HepG2 (cell line): Measurements from ENCODE around the gene MBD3. TPM values are rescaled to one million over a fixed set of nuclear protein-coding genes. Genes with fewer than 3 reads are reported as not detected.

Experiments
- ARID3A ChIP-seq: IDR thresholded peaks from 2 replicates; pipeline ENCODE4 v1.6.1; 2012; ENCODE audit warnings: low read depth, low read length, improper control_type of control experiment
- DR1 ChIP-seq: sonication (generic); formaldehyde crosslinking; IDR thresholded peaks from 2 replicates; pipeline ENCODE4 v1.8.0; 2021; ENCODE audit warnings: mild to moderate bottlenecking, missing genetic modification reagents, inconsistent platforms
- HDAC2 ChIP-seq: sonication (generic); formaldehyde crosslinking; IDR thresholded peaks from 2 replicates; pipeline ENCODE4 v1.4.0; 2020; ENCODE audit warnings: missing genetic modification reagents
- PRMT3 ChIP-seq: sonication (generic); formaldehyde crosslinking; IDR thresholded peaks from 2 replicates; pipeline ENCODE4 v1.8.1; 2022; ENCODE audit warnings: low read depth, mild to moderate bottlenecking, moderate library complexity, missing genetic modification reagents, borderline replicate concordance
- SCMH1 ChIP-seq: sonication (generic); formaldehyde crosslinking; IDR thresholded peaks from 2 replicates; pipeline ENCODE4 v1.9.0; 2021; ENCODE audit warnings: missing genetic modification reagents, mild to moderate bottlenecking, borderline replicate concordance
- SMYD3 ChIP-seq: sonication (generic); formaldehyde crosslinking; IDR thresholded peaks from 2 replicates; pipeline ENCODE4 v1.8.1; 2023; ENCODE audit warnings: mild to moderate bottlenecking, missing genetic modification reagents
- SNAPC2 ChIP-seq: sonication (generic); formaldehyde crosslinking; IDR thresholded peaks from 2 replicates; pipeline ENCODE4 v1.8.1; 2022; ENCODE audit warnings: mild to moderate bottlenecking, missing genetic modification reagents
- SYNCRIP ChIP-seq: fragments of 200-400 bp; formaldehyde crosslinking; IDR thresholded peaks from 2 replicates; pipeline ENCODE4 v1.6.1; 2018; ENCODE audit warnings: mild to moderate bottlenecking, low read depth, low read length; ENCODE audit not compliant: insufficient read depth
- TFE3 ChIP-seq: IDR thresholded peaks from 2 replicates; pipeline ENCODE4 v1.6.1; 2016
- ZNF350 ChIP-seq: sonication (generic); formaldehyde crosslinking; IDR thresholded peaks from 2 replicates; pipeline ENCODE4 v1.4.0; 2020; ENCODE audit warnings: mild to moderate bottlenecking, low read depth, missing genetic modification reagents, borderline replicate concordance
- ZNF383 ChIP-seq: sonication (generic); formaldehyde crosslinking; IDR thresholded peaks from 2 replicates; pipeline ENCODE4 v1.4.0; 2020; ENCODE audit warnings: missing genetic modification reagents, mild to moderate bottlenecking, borderline replicate concordance
- ZNF512B ChIP-seq: sonication (generic); formaldehyde crosslinking; IDR thresholded peaks from 2 replicates; pipeline ENCODE4 v1.5.1; 2020; ENCODE audit warnings: missing genetic modification reagents, mild to moderate bottlenecking, borderline replicate concordance
- polyA plus RNA-seq, 8 experiments: library from polyadenylated mRNA; depleted of rRNA in 3 of 8; stranded (reverse) in 7 of 8; unstranded in 1 of 8; fragments of >200 nt; fragmentation: Illumina TruSeq in 4 of 8; extraction: Trizol in 4 of 8; gene quantifications; 2 replicates each; pipeline versions ENCODE4 v1.2.1 to v1.2.3, GENCODE V29; 2011 to 2016; ENCODE audit warnings: low read depth in 4 of 8, missing spikeins in 1 of 8, mixed read lengths in 1 of 8; ENCODE audit not compliant: insufficient read depth in 1 of 8
- total RNA-seq, 5 experiments: library from RNA; depleted of rRNA; stranded (reverse); fragments of >200 nt; fragmentation: Illumina TruSeq; extraction: Trizol; gene quantifications; 2 replicates each; pipeline ENCODE4 v1.2.3, GENCODE V29; 2016; ENCODE audit warnings: low read depth in 1 of 5
- TF ChIP-seq, protein P1 (sequence below): sonication (generic); formaldehyde crosslinking; IDR thresholded peaks from 2 replicates; pipeline ENCODE4 v1.4.0; 2020; ENCODE audit warnings: mild to moderate bottlenecking, missing genetic modification reagents, borderline replicate concordance
- TF ChIP-seq, protein P2 (sequence below): sonication (generic); formaldehyde crosslinking; IDR thresholded peaks from 2 replicates; pipeline ENCODE4 v1.8.0; 2022; ENCODE audit warnings: low read depth, missing genetic modification reagents
- TF ChIP-seq, protein P3 (sequence below): sonication (generic); formaldehyde crosslinking; IDR thresholded peaks from 2 replicates; pipeline ENCODE4 v1.5.0; 2020; ENCODE audit warnings: missing genetic modification reagents
- TF ChIP-seq, protein P4 (sequence below): sonication (generic); formaldehyde crosslinking; IDR thresholded peaks from 2 replicates; pipeline ENCODE4 v1.5.0; 2020; ENCODE audit warnings: missing genetic modification reagents

MBD3 gene
- total and polyA plus RNA-seq, 2 of the 13 experiments (the other 11 are each of a cell fraction or from before 2014, with no cell fraction given), result 21.2 to 76.9 TPM

GRCh38 chr19:1587872-1588271 is 4.8 kb downstream of the MBD3 start (continued):
- TF ChIP-seq, protein P1, sequence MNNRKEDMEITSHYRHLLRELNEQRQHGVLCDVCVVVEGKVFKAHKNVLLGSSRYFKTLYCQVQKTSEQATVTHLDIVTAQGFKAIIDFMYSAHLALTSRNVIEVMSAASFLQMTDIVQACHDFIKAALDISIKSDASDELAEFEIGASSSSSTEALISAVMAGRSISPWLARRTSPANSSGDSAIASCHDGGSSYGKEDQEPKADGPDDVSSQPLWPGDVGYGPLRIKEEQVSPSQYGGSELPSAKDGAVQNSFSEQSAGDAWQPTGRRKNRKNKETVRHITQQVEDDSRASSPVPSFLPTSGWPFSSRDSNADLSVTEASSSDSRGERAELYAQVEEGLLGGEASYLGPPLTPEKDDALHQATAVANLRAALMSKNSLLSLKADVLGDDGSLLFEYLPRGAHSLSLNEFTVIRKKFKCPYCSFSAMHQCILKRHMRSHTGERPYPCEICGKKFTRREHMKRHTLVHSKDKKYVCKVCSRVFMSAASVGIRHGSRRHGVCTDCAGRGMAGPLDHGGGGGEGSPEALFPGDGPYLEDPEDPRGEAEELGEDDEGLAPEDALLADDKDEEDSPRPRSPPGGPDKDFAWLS, result no peak
- TF ChIP-seq HDAC2 (CRISPR knock-in tag), result 0 out of 2 replicates have a peak, but pooled peaks have one; percentile 30
- TF ChIP-seq, protein P2, sequence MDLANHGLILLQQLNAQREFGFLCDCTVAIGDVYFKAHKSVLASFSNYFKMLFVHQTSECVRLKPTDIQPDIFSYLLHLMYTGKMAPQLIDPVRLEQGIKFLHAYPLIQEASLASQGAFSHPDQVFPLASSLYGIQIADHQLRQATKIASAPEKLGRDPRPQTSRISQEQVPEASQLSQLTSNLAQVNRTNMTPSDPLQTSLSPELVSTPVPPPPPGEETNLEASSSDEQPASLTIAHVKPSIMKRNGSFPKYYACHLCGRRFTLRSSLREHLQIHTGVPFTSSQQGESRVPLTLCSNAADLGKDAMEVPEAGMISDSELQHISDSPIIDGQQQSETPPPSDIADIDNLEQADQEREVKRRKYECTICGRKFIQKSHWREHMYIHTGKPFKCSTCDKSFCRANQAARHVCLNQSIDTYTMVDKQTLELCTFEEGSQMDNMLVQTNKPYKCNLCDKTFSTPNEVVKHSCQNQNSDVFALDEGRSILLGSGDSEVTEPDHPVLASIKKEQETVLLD (CRISPR knock-in tag), result no peak
- no peak for TF ChIP-seq PRMT3 (CRISPR knock-in tag)
- TF ChIP-seq, protein P3, sequence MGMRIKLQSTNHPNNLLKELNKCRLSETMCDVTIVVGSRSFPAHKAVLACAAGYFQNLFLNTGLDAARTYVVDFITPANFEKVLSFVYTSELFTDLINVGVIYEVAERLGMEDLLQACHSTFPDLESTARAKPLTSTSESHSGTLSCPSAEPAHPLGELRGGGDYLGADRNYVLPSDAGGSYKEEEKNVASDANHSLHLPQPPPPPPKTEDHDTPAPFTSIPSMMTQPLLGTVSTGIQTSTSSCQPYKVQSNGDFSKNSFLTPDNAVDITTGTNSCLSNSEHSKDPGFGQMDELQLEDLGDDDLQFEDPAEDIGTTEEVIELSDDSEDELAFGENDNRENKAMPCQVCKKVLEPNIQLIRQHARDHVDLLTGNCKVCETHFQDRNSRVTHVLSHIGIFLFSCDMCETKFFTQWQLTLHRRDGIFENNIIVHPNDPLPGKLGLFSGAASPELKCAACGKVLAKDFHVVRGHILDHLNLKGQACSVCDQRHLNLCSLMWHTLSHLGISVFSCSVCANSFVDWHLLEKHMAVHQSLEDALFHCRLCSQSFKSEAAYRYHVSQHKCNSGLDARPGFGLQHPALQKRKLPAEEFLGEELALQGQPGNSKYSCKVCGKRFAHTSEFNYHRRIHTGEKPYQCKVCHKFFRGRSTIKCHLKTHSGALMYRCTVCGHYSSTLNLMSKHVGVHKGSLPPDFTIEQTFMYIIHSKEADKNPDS (CRISPR knock-in tag), result no peak
- no peak for TF ChIP-seq TFE3 (CRISPR knock-in tag)
- TF ChIP-seq SCMH1 (CRISPR knock-in tag), result no peak
- no peak for TF ChIP-seq SNAPC2 (CRISPR knock-in tag)
- no peak for TF ChIP-seq ZNF383 (CRISPR knock-in tag)
- TF ChIP-seq, protein P4, sequence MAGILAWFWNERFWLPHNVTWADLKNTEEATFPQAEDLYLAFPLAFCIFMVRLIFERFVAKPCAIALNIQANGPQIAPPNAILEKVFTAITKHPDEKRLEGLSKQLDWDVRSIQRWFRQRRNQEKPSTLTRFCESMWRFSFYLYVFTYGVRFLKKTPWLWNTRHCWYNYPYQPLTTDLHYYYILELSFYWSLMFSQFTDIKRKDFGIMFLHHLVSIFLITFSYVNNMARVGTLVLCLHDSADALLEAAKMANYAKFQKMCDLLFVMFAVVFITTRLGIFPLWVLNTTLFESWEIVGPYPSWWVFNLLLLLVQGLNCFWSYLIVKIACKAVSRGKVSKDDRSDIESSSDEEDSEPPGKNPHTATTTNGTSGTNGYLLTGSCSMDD (CRISPR knock-in tag), result no peak
- no peak for TF ChIP-seq DR1 (CRISPR knock-in tag)
- TF ChIP-seq ZNF512B, result no peak
- no peak for TF ChIP-seq SYNCRIP
- no peak for TF ChIP-seq ZNF350 (CRISPR knock-in tag)
- no peak for TF ChIP-seq SMYD3
- 0 out of 2 replicates have a peak, but pooled peaks have one; percentile 34 for TF ChIP-seq ARID3A
